ENCODE results near the gene BCL10. TPM values are rescaled to one million over a fixed set of nuclear protein-coding genes. Genes with fewer than 3 reads are reported as not detected.

Gene BCL10
- total and polyA plus RNA-seq, 2 of the 13 experiments (the other 11 are each of a cell fraction or from before 2014, with no cell fraction given) = 3.7 to 14.1 TPM

GRCh38 chr1:85259118-85259911 lies 17.1 kb downstream of the BCL10 start, which contains the start of gene C1orf52 (continued):
- TF ChIP-seq MLXIP (CRISPR knock-in tag; IDR thresholded peaks at IDR 0.05; ENCODE audit: borderline replicate concordance) (no peak), RAD51 (IDR thresholded peaks at IDR 0.05; ENCODE audit: borderline replicate concordance) (no peak), PATZ1 (CRISPR knock-in tag; IDR thresholded peaks at IDR 0.05) (peak; percentile 90), STAG1 (CRISPR knock-in tag; IDR thresholded peaks at IDR 0.05) (peak; percentile 65), HES4 (CRISPR knock-in tag; IDR thresholded peaks at IDR 0.05; ENCODE audit: borderline replicate concordance) (no peak), ASH2L (IDR thresholded peaks at IDR 0.05; ENCODE audit: insufficient read length, low read depth, low read length) (peak; percentile 79), NFE2L1 (CRISPR knock-in tag; IDR thresholded peaks at IDR 0.05; ENCODE audit: borderline replicate concordance) (no peak), ZNF275 (CRISPR knock-in tag; IDR thresholded peaks at IDR 0.05; ENCODE audit: borderline replicate concordance) (no peak), ZNF703 (CRISPR knock-in tag; IDR thresholded peaks at IDR 0.05; ENCODE audit: borderline replicate concordance) (no peak), ZZZ3 (CRISPR knock-in tag; IDR thresholded peaks at IDR 0.05; ENCODE audit: borderline replicate concordance) (no peak), POLR2G (IDR thresholded peaks at IDR 0.05; ENCODE audit: low read depth, low read length) (peak; percentile 90), KDM4B (CRISPR knock-in tag; IDR thresholded peaks at IDR 0.05) (no peak), MED8 (CRISPR knock-in tag; IDR thresholded peaks at IDR 0.05; ENCODE audit: insufficient replicate concordance) (no peak), FLYWCH1 (CRISPR knock-in tag; IDR thresholded peaks at IDR 0.05) (no peak), YEATS2 (CRISPR knock-in tag; IDR thresholded peaks at IDR 0.05; ENCODE audit: borderline replicate concordance) (peak; percentile 87; the same call in 1 of the 2 replicates), ZSCAN22 (CRISPR knock-in tag; IDR thresholded peaks at IDR 0.05) (no peak), ZFP41 (CRISPR knock-in tag; IDR thresholded peaks at IDR 0.05; ENCODE audit: borderline replicate concordance) (no peak), SNAPC2 (CRISPR knock-in tag; IDR thresholded peaks at IDR 0.05) (no peak), DPF2 (CRISPR knock-in tag; IDR thresholded peaks at IDR 0.05; ENCODE audit: borderline replicate concordance, low read depth) (no peak)
- TF ChIP-seq, protein P1, sequence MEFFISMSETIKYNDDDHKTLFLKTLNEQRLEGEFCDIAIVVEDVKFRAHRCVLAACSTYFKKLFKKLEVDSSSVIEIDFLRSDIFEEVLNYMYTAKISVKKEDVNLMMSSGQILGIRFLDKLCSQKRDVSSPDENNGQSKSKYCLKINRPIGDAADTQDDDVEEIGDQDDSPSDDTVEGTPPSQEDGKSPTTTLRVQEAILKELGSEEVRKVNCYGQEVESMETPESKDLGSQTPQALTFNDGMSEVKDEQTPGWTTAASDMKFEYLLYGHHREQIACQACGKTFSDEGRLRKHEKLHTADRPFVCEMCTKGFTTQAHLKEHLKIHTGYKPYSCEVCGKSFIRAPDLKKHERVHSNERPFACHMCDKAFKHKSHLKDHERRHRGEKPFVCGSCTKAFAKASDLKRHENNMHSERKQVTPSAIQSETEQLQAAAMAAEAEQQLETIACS (CRISPR knock-in tag; IDR thresholded peaks at IDR 0.05) = no peak
- TF ChIP-seq, protein P2, sequence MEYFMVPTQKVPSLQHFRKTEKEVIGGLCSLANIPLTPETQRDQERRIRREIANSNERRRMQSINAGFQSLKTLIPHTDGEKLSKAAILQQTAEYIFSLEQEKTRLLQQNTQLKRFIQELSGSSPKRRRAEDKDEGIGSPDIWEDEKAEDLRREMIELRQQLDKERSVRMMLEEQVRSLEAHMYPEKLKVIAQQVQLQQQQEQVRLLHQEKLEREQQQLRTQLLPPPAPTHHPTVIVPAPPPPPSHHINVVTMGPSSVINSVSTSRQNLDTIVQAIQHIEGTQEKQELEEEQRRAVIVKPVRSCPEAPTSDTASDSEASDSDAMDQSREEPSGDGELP (IDR thresholded peaks at IDR 0.05; ENCODE audit: borderline replicate concordance, low read depth) = no peak; the same call in 1 of the 2 replicates
